ENCODE data around the gene CC2D2B.
"Not testable (repeated sequence)": the region's sequence is repeated elsewhere in the genome, so short reads cannot be mapped to it uniquely, and the experiment has no call there.

CC2D2B gene

DNA sequence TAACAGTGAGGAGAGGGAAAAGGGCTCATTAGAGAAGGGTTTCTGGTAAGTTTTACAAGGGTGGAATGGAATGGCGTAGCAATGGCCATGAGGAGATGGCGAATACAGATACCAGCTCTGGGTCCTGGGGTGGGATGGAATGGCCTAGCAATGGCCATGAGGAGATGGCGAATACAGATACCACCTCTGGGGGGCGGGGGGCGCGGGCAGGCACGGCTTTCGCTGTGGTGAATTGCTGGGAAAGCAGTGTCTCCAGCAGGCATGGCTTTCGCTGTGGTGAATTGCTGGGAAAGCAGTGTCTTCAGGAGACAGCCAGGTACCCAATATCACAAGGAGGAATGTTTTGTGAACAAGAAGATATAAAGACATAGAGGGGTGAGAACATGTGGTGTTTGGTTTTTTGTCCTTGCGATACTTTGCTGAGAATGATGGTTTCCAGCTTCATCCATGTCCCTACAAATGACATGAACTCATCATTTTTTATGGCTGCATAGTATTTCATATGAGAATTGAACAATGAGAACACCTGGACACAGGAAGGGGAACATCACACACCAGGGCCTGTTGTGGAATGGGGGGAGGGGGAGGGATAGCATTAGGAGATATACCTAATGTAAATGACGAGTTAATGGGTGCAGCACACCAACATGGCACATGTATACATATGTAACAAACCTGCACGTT lies 1.7 kb upstream of the CC2D2B start:
- DNase-seq (ENCODE audit: low read depth in 3 of 3) = not testable (repeated sequence)

- peak; percentile 13 to 20 (median 15) for DNase-seq (ENCODE audit: low read depth in 3 of 3)
Observed at GRCh38 chr10:95906677-95907455, 909 bp upstream of the CC2D2B start.

DNA sequence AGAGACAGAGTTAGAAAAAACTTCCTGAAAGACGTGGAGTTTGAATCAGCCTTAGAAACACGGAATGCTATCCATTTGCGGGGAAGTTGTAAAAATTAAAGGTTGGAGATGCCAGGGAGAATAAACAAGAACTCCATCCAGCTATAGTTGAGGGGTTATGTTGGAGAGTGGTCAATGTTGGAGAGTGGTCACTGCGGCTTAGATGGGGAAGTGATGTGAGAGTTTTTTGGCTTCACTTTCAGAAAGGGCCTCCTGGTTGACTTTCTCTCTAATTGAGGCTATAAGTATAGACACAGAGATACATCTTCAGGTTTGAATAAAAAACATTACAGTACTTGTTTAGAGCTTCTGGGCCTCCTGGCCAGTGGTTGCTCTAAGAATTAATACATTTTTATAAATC lies 675 bp downstream of the CC2D2B start:
- no peak for DNase-seq (ENCODE audit: low read depth in 3 of 3)

DNA sequence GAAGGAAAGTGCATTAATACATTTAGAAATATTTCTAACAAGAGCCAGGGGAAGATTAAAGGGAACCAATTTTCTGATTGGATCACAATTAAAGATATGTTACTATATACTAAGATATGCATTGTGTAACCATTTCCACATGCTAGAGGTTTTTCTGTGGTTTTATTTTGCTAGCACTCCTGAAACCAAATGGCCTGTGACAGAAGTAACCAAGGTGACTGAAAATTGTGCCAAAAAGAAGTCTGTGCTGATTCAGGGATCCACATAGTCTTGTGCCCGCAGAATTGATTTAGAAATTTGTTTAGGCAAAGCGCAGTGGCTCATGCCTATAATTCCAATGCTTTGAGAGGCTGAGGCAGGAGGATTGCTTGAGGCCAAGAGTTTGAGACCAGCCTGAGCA lies 1.8 kb downstream of the CC2D2B start:
- no peak for DNase-seq (ENCODE audit: low read depth in 3 of 3)

DNA sequence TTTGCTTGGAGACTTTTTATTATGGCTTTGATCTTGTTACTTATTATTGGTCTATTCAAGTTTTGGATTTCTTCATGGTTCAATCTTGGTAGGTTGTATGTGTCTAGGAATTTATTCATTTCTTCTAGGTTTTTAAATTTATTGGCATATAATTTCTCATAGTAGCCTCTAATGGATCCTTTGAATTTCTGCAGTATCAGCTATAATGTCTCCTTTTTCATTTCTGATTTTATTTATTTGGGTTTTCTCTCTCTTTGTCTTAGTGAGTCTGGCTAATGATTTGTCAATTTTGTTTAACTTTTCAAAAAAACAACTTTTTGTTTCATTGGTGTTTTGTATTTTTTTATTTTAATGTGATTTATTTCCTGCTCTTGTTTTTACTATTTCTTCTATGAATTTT lies 8.3 kb downstream of the CC2D2B start:
- DNase-seq (ENCODE audit: low read depth in 3 of 3) = not testable (repeated sequence)

- DNase-seq (ENCODE audit: low read depth in 3 of 3) = no peak
Observed at GRCh38 chr10:95920798-95921426, 13.1 kb downstream of the CC2D2B start.

DNA sequence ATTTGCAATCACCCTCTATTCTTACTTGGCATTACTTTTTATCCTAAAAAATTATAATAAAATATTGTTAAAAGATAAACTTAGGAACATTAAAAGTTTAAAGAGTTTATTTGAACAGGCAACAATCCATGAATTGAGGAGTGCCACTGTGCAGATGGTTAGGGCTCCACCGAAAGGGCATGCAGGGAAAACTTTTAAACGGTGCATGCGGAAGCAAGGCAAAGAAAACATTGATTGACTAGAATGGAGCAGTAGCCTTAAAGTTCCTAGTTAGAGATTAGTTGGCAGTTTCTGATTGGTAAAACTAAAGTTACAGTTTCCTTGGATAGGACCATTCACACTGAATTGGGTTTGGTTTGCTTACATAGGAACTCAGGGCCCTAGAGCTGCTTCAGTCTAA lies 17.3 kb downstream of the CC2D2B start:
- no peak for DNase-seq (ENCODE audit: low read depth in 3 of 3)

GRCh38 chr10:95935429-95935828 lies 27.7 kb downstream of the CC2D2B start:
- no peak for DNase-seq (ENCODE audit: low read depth in 3 of 3)

DNA sequence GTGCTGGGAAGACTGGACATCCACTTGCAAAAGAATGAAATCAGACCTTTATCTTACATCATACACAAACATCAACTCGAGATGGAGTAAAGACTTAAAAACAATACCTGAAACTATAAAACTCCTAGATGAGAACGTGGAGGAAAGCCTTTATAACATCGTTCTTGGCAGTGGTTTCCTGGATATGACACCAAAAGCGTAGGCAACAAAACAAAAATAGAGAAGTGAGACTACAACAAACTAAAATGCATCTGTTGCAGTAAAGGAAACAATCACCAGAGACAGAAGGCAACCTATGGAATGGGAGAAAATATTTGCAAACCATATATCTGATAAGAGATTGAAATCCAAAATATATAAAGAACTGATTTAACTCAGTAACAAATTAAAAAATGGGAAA lies 33.3 kb downstream of the CC2D2B start:
- DNase-seq (ENCODE audit: low read depth in 3 of 3) = no peak

GRCh38 chr10:95963202-95963990 lies 55.6 kb downstream of the CC2D2B start:
- DNase-seq (ENCODE audit: low read depth in 3 of 3) = no peak

DNA sequence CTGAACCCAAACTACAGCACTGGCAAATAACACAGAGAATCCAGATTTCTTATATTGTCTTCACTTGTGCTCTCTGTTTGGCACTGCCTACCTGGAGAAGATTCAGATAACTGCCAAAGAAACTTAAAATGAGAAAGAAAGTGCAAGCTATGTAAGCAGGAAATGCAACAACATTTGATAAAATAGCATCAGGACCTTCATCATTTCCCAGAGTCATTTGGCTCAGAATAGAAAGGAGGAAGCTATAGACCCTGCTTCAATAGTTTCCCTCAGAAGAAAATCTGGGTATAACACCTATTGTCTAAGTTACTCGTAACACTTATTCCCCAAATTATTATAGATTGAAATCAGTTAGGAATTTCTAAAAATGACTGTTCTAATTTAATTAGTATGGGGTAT lies 56.2 kb downstream of the CC2D2B start:
- DNase-seq (ENCODE audit: low read depth in 3 of 3) = no peak

- no peak for DNase-seq (ENCODE audit: low read depth in 3 of 3)
Observed at GRCh38 chr10:95964756-95965155, 57.0 kb downstream of the CC2D2B start.

DNA sequence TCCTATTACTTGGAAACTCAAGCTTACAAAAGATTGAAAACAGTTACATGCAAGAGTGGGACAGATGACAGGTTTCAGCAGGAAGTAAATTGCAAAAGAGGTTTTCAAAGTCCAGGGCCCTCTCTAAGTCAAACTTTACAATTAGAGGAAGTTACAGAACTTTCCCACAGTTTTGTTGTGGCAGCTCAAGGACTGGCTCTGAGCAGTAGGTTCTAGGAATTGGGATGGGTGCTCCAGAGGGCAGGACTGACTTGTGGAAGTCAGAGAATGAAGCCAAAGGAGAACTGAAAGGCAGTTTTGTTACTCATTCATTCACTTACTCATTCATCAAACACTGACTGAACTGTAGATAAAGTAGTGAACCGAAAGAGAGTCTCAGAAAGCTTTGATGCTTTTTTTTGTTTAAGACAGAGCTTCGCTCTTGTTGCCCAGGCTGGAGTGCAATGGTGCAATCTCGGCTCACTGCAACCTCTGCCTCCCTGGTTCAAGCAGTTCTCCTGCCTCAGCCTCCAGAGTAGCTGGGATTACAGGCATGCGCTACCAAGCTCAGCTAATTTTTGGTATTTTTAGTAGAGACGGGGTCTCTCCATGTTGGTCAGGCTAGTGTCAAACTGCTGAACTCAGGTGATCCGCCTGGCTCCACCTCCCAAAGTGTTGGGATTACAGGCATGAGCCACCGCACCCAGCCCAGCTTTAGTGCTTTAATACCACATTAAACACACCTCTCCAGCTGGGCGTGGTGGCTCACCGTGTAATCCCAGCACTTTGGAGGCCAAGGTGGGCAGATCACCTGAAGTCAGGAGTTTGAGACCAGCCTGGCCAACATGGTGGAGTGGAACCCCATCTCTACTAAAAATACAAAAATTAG lies 68.8 kb downstream of the CC2D2B start:
- DNase-seq (ENCODE audit: low read depth in 3 of 3) = no peak

- no peak for DNase-seq (ENCODE audit: low read depth in 3 of 3)
Observed at GRCh38 chr10:95982200-95982599, 74.4 kb downstream of the CC2D2B start.

- no peak for DNase-seq (ENCODE audit: low read depth in 3 of 3)
Observed at GRCh38 chr10:95987685-95988426, 80.1 kb downstream of the CC2D2B start.

GRCh38 chr10:95988702-95989101 lies 80.9 kb downstream of the CC2D2B start:
- DNase-seq (ENCODE audit: low read depth in 3 of 3) = no peak

DNA sequence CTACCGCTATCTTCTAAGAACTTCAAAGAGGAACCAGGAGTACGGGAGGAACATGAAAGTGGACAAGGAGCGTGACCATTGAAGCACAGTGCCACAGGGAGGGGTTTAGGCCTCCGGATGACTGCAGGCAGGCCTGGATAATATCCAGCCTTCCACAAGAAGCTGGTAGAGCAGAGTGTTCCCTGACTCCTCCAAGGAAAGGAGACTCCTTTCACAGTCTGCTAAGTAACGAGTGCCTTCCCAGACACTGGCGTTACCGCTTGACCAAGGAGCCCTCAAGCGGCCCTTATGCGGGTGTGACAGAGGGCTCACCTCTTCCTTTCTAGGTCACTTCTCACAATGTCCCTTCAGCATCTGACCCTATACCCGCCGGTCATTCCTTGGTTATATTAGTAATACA lies 86.6 kb downstream of the CC2D2B start:
- DNase-seq (ENCODE audit: low read depth in 3 of 3) = not testable (repeated sequence)

DNA sequence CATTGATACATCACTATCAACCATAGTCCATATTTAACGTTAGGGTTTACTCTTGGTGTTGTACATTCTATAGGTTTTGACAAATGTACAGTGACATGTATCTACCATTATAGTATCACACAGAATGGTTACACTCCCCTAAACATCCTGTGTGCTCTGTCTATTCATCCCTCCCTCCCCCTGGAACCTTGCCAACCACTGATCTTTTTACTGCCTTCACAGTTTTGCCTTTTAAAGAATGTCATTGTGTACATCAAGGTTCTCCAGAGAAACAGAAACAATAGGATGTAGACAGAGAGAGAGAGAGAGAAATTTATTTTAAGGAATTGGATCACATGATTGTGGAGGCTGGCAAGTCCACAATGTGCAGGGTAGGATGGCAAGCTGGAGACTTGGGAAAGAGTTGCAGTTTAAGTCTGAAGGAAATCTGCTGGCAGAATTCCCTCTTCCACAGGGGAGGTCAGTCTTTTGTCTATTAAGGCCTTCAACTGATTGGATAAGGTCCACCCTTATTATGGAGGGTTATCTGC lies 90.5 kb downstream of the CC2D2B start:
- DNase-seq (ENCODE audit: low read depth in 3 of 3) = no peak

- no peak for DNase-seq (ENCODE audit: low read depth in 3 of 3)
Observed at GRCh38 chr10:96013956-96014355, 106.2 kb downstream of the CC2D2B start.

- DNase-seq (ENCODE audit: low read depth in 3 of 3) = no peak
Observed at GRCh38 chr10:96014473-96015102, 106.8 kb downstream of the CC2D2B start.

Data from stimulated activated CD4-positive, alpha-beta T cell treated with anti-CD3 and anti-CD28 coated beads, TNF-alpha, amount 100 ng/mL, for 48 hours (primary cell).